Measurements from ENCODE around the gene PPFIA4. TPM values are rescaled to one million over a fixed set of nuclear protein-coding genes. Genes with fewer than 3 reads are reported as not detected.
A peak's percentile ranks its signal among the peaks of the same experiment; 100 is the strongest.

Gene PPFIA4
- total and polyA plus RNA-seq, 9 of the 15 experiments (the other 6 are each of a cell fraction or from before 2014, with no cell fraction given), result 0.07 to 12.0 (median 0.70) TPM

DNA sequence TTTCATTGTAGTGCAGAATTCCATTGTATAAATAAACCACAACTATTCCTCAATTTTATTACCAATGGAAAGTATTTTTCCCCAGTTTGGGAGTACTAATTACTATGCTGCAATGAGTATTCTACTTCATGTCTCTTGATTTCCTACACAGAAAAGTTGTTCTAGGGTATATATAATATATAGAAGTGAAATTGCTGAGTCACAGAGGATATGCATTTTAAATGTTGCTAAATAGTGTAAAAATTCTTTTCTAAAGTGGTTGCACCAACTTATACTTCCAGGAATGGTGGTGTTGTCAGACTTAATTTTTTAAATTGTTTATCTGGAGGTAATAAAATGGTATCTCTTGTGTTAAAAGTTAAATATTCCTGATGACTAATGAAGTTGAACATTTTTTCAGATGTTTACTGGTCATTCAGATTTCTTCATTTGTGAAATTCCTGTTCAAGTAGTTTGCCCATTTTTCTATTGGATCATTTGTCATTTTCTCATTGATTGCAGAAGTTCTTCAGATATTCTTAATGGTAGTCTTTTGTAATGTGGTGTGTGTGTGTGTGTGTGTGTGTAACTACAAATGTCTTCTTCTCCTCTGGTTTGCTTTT lies 78.6 kb downstream of the PPFIA4 start:
- intact Hi-C loops (cut with micrococcal nuclease) (no loop called here), in situ Hi-C loops (cut with MboI) (no loop called here)
- Histone ChIP-seq H3K9me1 (ENCODE audit: control insufficient read depth, insufficient read depth, low read length) (no peaks in the 10 kb centered on the region), H3K79me2 (ENCODE audit: control insufficient read depth, insufficient read depth, low read length) (no peaks in the 10 kb centered on the region), H3K36me3 (ENCODE audit: control insufficient read depth, insufficient read depth, low read length) (no peaks in the 10 kb centered on the region), H2AFZ (ENCODE audit: low read depth, low read length) (no peak overlapping the region), H3K27ac (ENCODE audit: extremely low read depth, low read depth, low read length) (no peak overlapping the region), H3K4me2 (ENCODE audit: insufficient read depth, low read length) (no peak overlapping the region), H3K4me3 (no peak overlapping the region), H3K4me1 (replicated peaks in 1 of 2; ENCODE audit: control insufficient read depth in 2 of 2, insufficient read depth in 2 of 2, low read length in 2 of 2) (no peaks in the 10 kb centered on the region), H4K20me1 (replicated peaks; ENCODE audit: control insufficient read depth, insufficient read depth, low read length) (no peaks in the 10 kb centered on the region), H3K27me3 (ENCODE audit: control insufficient read depth in 2 of 2, insufficient read depth in 2 of 2, low read length in 2 of 2) (peaks cover 7 to 20% of the 10 kb centered on the region in 2 experiments; a peak in 4 of 5 replicates), H3K9me3 (replicated peaks; ENCODE audit: control insufficient read depth, insufficient read depth, low read depth, low read length) (no peaks in the 10 kb centered on the region), H3K9ac (ENCODE audit: insufficient read depth in 1 of 2, low read depth in 2 of 2, low read length in 2 of 2) (no peak overlapping the region)
- CTCF ChIA-PET (ENCODE audit: low intra/inter-chr PET ratio), result no interaction called here
- POLR2A ChIA-PET, result no interaction called here
- no TSS peak for BruUV-seq (replicated peaks)
- DNase-seq (ENCODE audit: extremely low read depth in 1 of 4, low spot score in 3 of 4), result no peak
- no peak for ATAC-seq
- no peak for FAIRE-seq
- TF ChIP-seq KAT2B (IDR thresholded peaks at IDR 0.05; ENCODE audit: low read depth, low read length), result no peak
- TF ChIP-seq CHAMP1 (IDR thresholded peaks at IDR 0.05), result no peak
- TF ChIP-seq TRIM24 (IDR thresholded peaks at IDR 0.05), result peak in 1 of 2 experiments; percentile 64; a peak in 1 of 4 replicates
- TF ChIP-seq MIER1 (IDR thresholded peaks at IDR 0.05; ENCODE audit: low read depth), result no peak
- TF ChIP-seq NFE2L1 (tag; IDR thresholded peaks at IDR 0.05; ENCODE audit: borderline replicate concordance, low read depth), result peak; percentile 68
- no peak for TF ChIP-seq ETV1 (tag; conservative IDR thresholded peaks at IDR 0.05; ENCODE audit: low read depth)
- TF ChIP-seq ZNF253 (CRISPR knock-in tag; conservative IDR thresholded peaks at IDR 0.05), result no peak
- TF ChIP-seq NBN (IDR thresholded peaks at IDR 0.05; ENCODE audit: low read depth), result no peak
- TF ChIP-seq, protein P1, sequence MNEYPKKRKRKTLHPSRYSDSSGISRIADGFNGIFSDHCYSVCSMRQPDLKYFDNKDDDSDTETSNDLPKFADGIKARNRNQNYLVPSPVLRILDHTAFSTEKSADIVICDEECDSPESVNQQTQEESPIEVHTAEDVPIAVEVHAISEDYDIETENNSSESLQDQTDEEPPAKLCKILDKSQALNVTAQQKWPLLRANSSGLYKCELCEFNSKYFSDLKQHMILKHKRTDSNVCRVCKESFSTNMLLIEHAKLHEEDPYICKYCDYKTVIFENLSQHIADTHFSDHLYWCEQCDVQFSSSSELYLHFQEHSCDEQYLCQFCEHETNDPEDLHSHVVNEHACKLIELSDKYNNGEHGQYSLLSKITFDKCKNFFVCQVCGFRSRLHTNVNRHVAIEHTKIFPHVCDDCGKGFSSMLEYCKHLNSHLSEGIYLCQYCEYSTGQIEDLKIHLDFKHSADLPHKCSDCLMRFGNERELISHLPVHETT (CRISPR knock-in tag; conservative IDR thresholded peaks at IDR 0.05 in 1 of 2, IDR thresholded peaks at IDR 0.05 in 1 of 2), result no peak
- TF ChIP-seq L3MBTL2 (IDR thresholded peaks at IDR 0.05), result no peak
- no peak for TF ChIP-seq ASH1L (IDR thresholded peaks at IDR 0.05; ENCODE audit: borderline replicate concordance, low read depth, partially characterized antibody)
- TF ChIP-seq NR2C2 (CRISPR knock-in tag; IDR thresholded peaks at IDR 0.05), result no peak
- no peak for TF ChIP-seq NR2C2 (tag; IDR thresholded peaks at IDR 0.05)
- TF ChIP-seq RBM25 (IDR thresholded peaks at IDR 0.05; ENCODE audit: low read depth, low read length, severe bottlenecking), result no peak
- TF ChIP-seq SIX5 (IDR thresholded peaks at IDR 0.05; ENCODE audit: borderline replicate concordance in 1 of 2, insufficient read depth in 1 of 2, low read depth in 1 of 2, low read length in 2 of 2), result no peak
- no peak for TF ChIP-seq JUND (IDR thresholded peaks at IDR 0.05; ENCODE audit: borderline replicate concordance, low read depth, low read length)
- no peak for TF ChIP-seq JUND (tag; IDR thresholded peaks at IDR 0.05; ENCODE audit: borderline replicate concordance, low read depth, low read length)
- TF ChIP-seq, protein P2, sequence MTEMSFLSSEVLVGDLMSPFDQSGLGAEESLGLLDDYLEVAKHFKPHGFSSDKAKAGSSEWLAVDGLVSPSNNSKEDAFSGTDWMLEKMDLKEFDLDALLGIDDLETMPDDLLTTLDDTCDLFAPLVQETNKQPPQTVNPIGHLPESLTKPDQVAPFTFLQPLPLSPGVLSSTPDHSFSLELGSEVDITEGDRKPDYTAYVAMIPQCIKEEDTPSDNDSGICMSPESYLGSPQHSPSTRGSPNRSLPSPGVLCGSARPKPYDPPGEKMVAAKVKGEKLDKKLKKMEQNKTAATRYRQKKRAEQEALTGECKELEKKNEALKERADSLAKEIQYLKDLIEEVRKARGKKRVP (CRISPR knock-in tag; IDR thresholded peaks at IDR 0.05), result no peak
- no peak for TF ChIP-seq HMG20A (CRISPR knock-in tag; conservative IDR thresholded peaks at IDR 0.05)
